Activated T-cell treated with anti-CD3 and anti-CD28 coated beads, Interleukin-2, amount 50 U/mL, for 72 hours (primary cell): ENCODE measurements around the gene PYCR2. TPM values are rescaled to one million over a fixed set of nuclear protein-coding genes. Genes with fewer than 3 reads are reported as not detected.
"Not testable (repeated sequence)": the region's sequence is repeated elsewhere in the genome, so short reads cannot be mapped to it uniquely, and the experiment has no call there.

ENCODE experiments used
- ATAC-seq, 2 donors: fragments of 150-1000 bp; cut with Tn5 transposase; replicated peaks in 1 of 2; 2 replicates each; pipeline ENCODE4 v1.10.0; 2021; ENCODE audit warnings: moderate library complexity in 2 of 2, mild to moderate bottlenecking in 1 of 2
- DNase-seq, 2 donors: peaks; one replicate each; pipeline ENCODE4 v3.0.0; 2021 to 2022; ENCODE audit warnings: mixed read lengths in 1 of 2
- H3K27ac Mint-ChIP-seq: one replicate; pipeline ENCODE4 v1.8.0; 2022; ENCODE audit warnings: mild to moderate bottlenecking, moderate library complexity, mixed read lengths
- H3K27me3 Mint-ChIP-seq: one replicate; pipeline ENCODE4 v1.8.0; 2022; ENCODE audit warnings: low read depth, mixed read lengths
- H3K36me3 Mint-ChIP-seq, 2 donors: one replicate each; pipeline ENCODE4 v1.8.0; 2022; ENCODE audit warnings: mixed read lengths in 2 of 2, mild to moderate bottlenecking in 1 of 2; ENCODE audit not compliant: insufficient read depth in 2 of 2
- H3K4me1 Mint-ChIP-seq: one replicate; pipeline ENCODE4 v1.8.0; 2022; ENCODE audit warnings: low read depth, mixed read lengths
- H3K4me3 Mint-ChIP-seq, 2 donors: one replicate each; pipeline ENCODE4 v1.8.0; 2022; ENCODE audit warnings: mild to moderate bottlenecking in 2 of 2, mixed read lengths in 2 of 2, moderate library complexity in 2 of 2
- H3K9me3 Mint-ChIP-seq, 2 donors: one replicate each; pipeline ENCODE4 v1.8.0; 2022; ENCODE audit warnings: mixed read lengths in 2 of 2
- total RNA-seq, 2 donors: library from RNA; stranded (reverse); gene quantifications; one replicate each; pipeline ENCODE4 v1.2.3, GENCODE V29; 2022

The PYCR2 gene
- total RNA-seq = 100 to 1,000 TPM; 144 to 152 TPM

DNA sequence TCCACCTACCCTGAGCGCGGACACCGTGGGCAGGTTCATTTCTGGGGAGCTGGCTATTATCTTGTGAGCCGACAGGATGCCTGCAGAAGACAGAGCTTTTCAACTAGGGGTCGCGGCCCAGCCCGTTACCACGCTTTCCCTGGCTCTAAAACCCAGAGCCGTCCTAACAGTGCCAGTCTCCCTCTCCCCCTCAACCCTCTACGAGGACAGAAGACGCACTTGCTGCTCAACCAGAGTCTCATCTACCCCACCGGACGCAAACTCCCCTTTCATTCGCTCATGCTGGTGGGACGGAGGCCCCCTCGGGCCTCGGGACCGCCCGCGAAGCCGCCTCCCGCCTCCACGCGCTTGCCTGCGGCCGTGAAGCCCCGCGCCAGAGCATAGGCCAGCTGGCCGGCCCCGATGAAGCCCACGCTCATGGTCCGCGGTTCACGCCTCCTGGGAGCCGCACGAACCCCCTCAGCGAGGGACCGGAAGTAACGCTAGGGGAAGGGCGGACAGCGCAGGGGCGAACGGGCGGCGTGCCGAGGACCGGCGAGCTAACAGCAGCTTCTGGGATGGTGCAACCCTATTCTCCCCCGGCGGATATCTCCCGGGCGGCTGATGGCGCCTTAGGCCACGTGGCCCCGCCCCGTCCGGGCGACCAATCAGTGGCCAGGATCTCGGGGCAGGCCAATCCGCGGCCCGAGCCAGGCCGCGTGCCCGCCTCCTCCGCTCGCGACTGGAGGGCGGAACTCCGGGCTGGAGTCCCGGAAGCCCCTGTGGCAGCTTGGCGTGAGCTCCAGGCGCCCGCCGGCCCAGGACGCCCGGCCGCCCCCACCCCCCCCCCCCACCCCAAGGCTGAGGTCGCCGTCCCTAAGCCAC is at the start of gene PYCR2:
TSS of gene PYCR2 (minus strand) at position 559 of the 864 bp plus-strand sequence. CDS start at position 419, 140 bp downstream.
- DNase-seq = peak; percentile 96 to 98
- Mint-ChIP-seq H3K27me3 (no peaks in the 10 kb centered on the region), H3K27ac (peak within 1 kb of the TSS; percentile 91), H3K4me1 (peaks cover 74% of the 10 kb centered on the region), H3K4me3 (peak within 1 kb of the TSS; percentile 91 to 97), H3K36me3 (peaks cover 5 to 13% of the 10 kb centered on the region in 2 donors), H3K9me3 (no peaks in the 10 kb centered on the region)
- peak; percentile 98 to 99 for ATAC-seq

DNA sequence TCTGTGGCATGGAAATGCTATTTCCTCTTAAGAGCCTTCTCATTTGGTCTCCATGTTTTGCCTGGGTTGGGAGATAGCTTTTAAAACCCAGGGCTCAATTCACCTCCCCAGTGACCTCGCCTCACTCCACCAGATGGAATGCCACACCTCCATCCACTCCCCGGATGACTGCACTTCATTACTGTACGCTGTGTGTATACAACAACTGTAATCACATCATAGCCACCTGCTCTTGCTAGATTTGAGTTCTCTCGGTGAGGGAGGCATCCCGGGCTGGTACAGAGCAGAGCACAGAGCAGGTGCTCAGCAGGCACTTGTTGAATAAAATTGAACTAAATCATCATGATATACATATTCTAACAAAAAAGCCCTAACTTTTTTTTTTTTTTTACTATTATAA is 49.1 kb upstream of the PYCR2 start:
- H3K27me3 Mint-ChIP-seq = no peaks in the 10 kb centered on the region
- H3K36me3 Mint-ChIP-seq = peaks cover 0 to 2% of the 10 kb centered on the region in 2 donors
- peaks cover 7% of the 10 kb centered on the region for H3K4me1 Mint-ChIP-seq
- H3K4me3 Mint-ChIP-seq = no peak overlapping the region
- no peak overlapping the region for H3K27ac Mint-ChIP-seq
- ATAC-seq (no peak), DNase-seq (no peak)
- no peaks in the 10 kb centered on the region for H3K9me3 Mint-ChIP-seq

DNA sequence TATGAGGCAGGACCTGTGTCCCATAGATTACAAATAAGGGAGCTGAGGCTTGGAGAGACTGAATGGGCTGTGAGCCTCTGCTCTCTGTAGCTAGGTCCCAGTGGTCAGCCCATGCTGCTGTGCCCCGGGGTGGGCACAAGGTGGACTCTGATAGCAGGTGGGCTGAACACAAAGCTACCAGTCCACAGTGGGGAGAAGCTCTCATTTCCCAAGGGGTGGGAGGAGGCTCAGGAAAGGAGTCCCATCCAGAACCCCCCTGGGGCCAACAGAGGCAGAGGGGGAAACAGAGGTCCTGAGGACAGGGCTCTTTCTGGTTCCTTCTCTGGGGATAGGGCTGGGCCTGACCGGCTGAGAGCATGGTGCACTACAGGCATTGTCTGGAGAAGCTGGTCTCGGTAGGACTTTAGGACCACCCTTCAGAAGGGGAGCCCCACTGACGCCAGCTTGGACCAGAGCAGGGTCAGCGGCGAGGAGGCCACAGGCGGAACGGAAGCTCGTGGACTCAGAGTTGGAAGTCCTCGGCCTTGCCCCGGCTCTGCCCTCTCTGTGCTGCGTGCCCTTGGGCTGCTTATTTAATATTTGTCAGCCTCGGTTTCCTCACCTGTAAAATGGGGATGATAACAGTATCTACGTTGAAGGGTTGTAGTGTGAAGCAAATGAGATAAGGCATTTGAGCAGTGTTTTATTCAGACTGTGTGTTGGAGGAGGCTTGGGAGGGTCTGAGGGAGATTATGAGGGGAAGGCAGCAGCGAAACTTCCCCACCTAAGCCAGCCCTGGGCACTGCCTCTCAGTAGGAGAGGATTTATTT is 48.5 kb upstream of the PYCR2 start:
- Mint-ChIP-seq H3K9me3 (no peaks in the 10 kb centered on the region), H3K36me3 (peaks cover 0 to 2% of the 10 kb centered on the region in 2 donors), H3K27ac (no peak overlapping the region), H3K27me3 (no peaks in the 10 kb centered on the region), H3K4me3 (no peak overlapping the region), H3K4me1 (peaks cover 7% of the 10 kb centered on the region)
- no peak for ATAC-seq
- no peak for DNase-seq

DNA sequence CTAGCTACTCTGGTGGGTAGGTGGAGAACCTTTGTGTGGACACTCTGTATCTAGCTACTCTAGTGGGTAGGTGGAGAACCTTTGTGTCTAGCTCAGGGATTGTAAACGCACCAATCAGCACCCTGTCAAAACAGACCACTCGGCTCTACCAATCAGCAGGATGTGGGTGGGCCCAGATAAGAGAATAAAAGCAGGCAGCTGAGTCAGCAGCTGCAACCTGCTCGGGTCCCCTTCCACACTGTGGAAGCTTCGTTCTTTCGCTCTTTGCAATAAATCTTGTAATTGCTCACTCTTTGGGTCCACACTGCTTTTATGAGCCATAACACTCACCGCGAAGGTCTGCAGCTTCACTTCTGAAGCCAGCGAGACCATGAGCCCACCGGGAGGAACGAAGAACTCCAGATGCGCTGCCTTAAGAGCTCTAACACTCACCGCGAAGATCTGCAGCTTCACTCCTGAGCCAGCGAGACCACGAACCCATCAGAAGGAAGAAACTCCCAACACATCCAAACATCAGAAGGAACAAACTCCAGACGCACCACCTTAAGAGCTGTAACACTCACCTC is 46.6 kb upstream of the PYCR2 start:
- H3K27ac Mint-ChIP-seq, DNase-seq, H3K9me3 Mint-ChIP-seq: not testable (repeated sequence)

GRCh38 chr1:225969751-225970150 is 45.7 kb upstream of the PYCR2 start:
- H3K36me3 Mint-ChIP-seq, ATAC-seq, H3K27ac Mint-ChIP-seq, H3K27me3 Mint-ChIP-seq, H3K9me3 Mint-ChIP-seq, DNase-seq, H3K4me1 Mint-ChIP-seq, H3K4me3 Mint-ChIP-seq: not testable (repeated sequence)

More for the DNA sequence above, 46.6 kb upstream of the PYCR2 start:
- H3K27me3 Mint-ChIP-seq, H3K4me1 Mint-ChIP-seq, H3K36me3 Mint-ChIP-seq, H3K4me3 Mint-ChIP-seq, ATAC-seq: not testable (repeated sequence)

GRCh38 chr1:225965231-225965630 is 41.2 kb upstream of the PYCR2 start:
- ATAC-seq (no peak), DNase-seq (no peak)
- Mint-ChIP-seq H3K27ac (no peak overlapping the region), H3K36me3 (no peaks in the 10 kb centered on the region), H3K9me3 (no peaks in the 10 kb centered on the region), H3K4me1 (no peaks in the 10 kb centered on the region), H3K4me3 (no peak overlapping the region), H3K27me3 (no peaks in the 10 kb centered on the region)

- Mint-ChIP-seq H3K4me3 (no peak overlapping the region), H3K27me3 (no peaks in the 10 kb centered on the region), H3K36me3 (no peaks in the 10 kb centered on the region), H3K9me3 (no peaks in the 10 kb centered on the region), H3K4me1 (no peaks in the 10 kb centered on the region), H3K27ac (no peak overlapping the region)
- no peak for ATAC-seq
- DNase-seq = no peak
These were observed 39.9 kb upstream of the PYCR2 start for GRCh38 chr1:225963735-225964530.

DNA sequence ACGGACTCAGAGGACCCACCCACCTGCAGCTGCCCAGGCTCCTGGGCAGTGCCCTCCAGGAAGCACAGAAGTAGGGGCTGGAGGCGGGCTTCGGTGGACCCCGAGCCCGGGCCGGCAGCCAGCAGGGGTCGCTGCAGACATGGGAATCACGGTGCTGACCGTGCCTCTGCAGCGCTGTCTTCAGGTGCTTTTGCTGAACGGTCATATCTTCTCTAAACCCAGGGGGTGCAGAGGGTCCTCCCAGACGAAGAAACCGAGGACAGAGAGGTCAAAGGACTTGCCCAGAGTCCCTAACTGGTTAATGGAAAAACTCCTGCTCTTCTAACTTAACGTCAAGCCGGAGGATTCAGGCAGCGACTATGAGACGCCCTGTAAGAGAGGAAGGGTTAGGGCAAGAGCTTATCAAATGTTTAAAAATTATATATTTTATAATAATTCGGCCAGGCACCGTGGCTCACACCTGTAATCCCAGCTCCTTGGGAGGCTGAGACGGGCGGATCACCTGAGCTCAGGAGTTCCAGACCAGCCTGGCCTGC is 38.5 kb upstream of the PYCR2 start:
- no peaks in the 10 kb centered on the region for H3K4me1 Mint-ChIP-seq
- DNase-seq = peak; percentile 79 to 85
- no peaks in the 10 kb centered on the region for H3K9me3 Mint-ChIP-seq
- H3K4me3 Mint-ChIP-seq = no peak overlapping the region
- H3K36me3 Mint-ChIP-seq = no peaks in the 10 kb centered on the region
- H3K27me3 Mint-ChIP-seq = no peaks in the 10 kb centered on the region
- no peak overlapping the region for H3K27ac Mint-ChIP-seq
- ATAC-seq = peak; percentile 95 to 96

- Mint-ChIP-seq H3K36me3 (no peaks in the 10 kb centered on the region), H3K27me3 (no peaks in the 10 kb centered on the region), H3K27ac (no peak overlapping the region), H3K4me1 (no peaks in the 10 kb centered on the region), H3K9me3 (no peaks in the 10 kb centered on the region), H3K4me3 (no peak overlapping the region)
- DNase-seq (no peak), ATAC-seq (no peak)
These were observed 37.8 kb upstream of the PYCR2 start for GRCh38 chr1:225961659-225962439.

DNA sequence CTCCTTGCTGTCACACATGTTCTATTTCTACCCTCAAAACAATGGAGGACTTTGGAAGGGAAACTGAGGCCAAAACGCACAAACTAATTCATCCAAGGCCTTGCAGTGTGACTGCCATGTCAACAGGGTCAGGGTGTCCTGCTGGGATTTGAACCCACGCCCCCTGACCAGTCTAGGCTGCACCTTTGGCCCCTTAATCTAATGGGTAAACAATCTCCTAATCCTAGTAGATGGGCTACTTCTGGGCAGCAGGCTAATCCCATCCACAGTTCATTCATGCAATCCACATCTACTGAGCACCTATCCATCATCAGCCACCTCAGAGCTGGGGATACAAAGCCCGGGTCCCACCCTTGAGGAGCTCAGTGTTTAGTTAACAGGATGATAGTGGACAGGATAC is 34.0 kb upstream of the PYCR2 start:
- H3K27ac Mint-ChIP-seq = no peak overlapping the region
- H3K4me1 Mint-ChIP-seq = no peaks in the 10 kb centered on the region
- H3K36me3 Mint-ChIP-seq = no peaks in the 10 kb centered on the region
- H3K4me3 Mint-ChIP-seq = no peak overlapping the region
- ATAC-seq (no peak), DNase-seq (no peak)
- peaks cover 7% of the 10 kb centered on the region for H3K27me3 Mint-ChIP-seq
- H3K9me3 Mint-ChIP-seq = no peaks in the 10 kb centered on the region

- Mint-ChIP-seq H3K4me3 (no peak overlapping the region), H3K4me1 (no peaks in the 10 kb centered on the region), H3K36me3 (no peaks in the 10 kb centered on the region), H3K27ac (no peak overlapping the region), H3K27me3 (peaks cover 7% of the 10 kb centered on the region), H3K9me3 (no peaks in the 10 kb centered on the region)
- DNase-seq = no peak
- ATAC-seq = no peak
These were observed 30.7 kb upstream of the PYCR2 start for GRCh38 chr1:225954753-225955152.

- no peak for ATAC-seq
- no peaks in the 10 kb centered on the region for H3K9me3 Mint-ChIP-seq
- no peak overlapping the region for H3K4me3 Mint-ChIP-seq
- no peaks in the 10 kb centered on the region for H3K4me1 Mint-ChIP-seq
- DNase-seq = no peak
- H3K27me3 Mint-ChIP-seq = peaks cover 7% of the 10 kb centered on the region
- no peaks in the 10 kb centered on the region for H3K36me3 Mint-ChIP-seq
- no peak overlapping the region for H3K27ac Mint-ChIP-seq
These were observed 29.3 kb upstream of the PYCR2 start for GRCh38 chr1:225953315-225953714.
